Endothelial cell (in vitro differentiated cells): ENCODE data around the gene GPD1. TPM values are rescaled to one million over a fixed set of nuclear protein-coding genes. Genes with fewer than 3 reads are reported as not detected.

Experiments used
- DNase-seq: peaks from one replicate; pipeline ENCODE4 v3.0.0; 2021; ENCODE audit warnings: low spot score
- H3K27ac Mint-ChIP-seq: one replicate; pipeline ENCODE4 v1.8.0; 2021; ENCODE audit warnings: mixed read lengths, inconsistent platforms; ENCODE audit not compliant: unreplicated experiment
- H3K27me3 Mint-ChIP-seq: one replicate; pipeline ENCODE4 v1.8.0; 2021; ENCODE audit warnings: mild to moderate bottlenecking, moderate library complexity, mixed read lengths, inconsistent platforms; ENCODE audit not compliant: unreplicated experiment
- H3K36me3 Mint-ChIP-seq: one replicate; pipeline ENCODE4 v1.8.0; 2021; ENCODE audit warnings: mild to moderate bottlenecking, low read depth, mixed read lengths, inconsistent platforms; ENCODE audit not compliant: unreplicated experiment
- H3K4me1 Mint-ChIP-seq: one replicate; pipeline ENCODE4 v1.8.0; 2021; ENCODE audit warnings: mild to moderate bottlenecking, mixed read lengths, inconsistent platforms; ENCODE audit not compliant: unreplicated experiment
- H3K4me3 Mint-ChIP-seq: one replicate; pipeline ENCODE4 v1.8.0; 2021; ENCODE audit warnings: mild to moderate bottlenecking, mixed read lengths, inconsistent platforms; ENCODE audit not compliant: unreplicated experiment
- H3K9me3 Mint-ChIP-seq: one replicate; pipeline ENCODE4 v1.8.0; 2021; ENCODE audit warnings: mixed read lengths, inconsistent platforms; ENCODE audit not compliant: unreplicated experiment
- total RNA-seq: library from RNA; stranded (reverse); fragmentation: NEBNext Ultra II Directional; extraction: Animal tissue kit (Norgen Biotek cat#: 25700); gene quantifications from one replicate; pipeline ENCODE4 v1.2.1, GENCODE V29; 2021; ENCODE audit not compliant: unreplicated experiment
- TF ChIP-seq, protein P1 (sequence below): fragments of 200-600 bp; sonication (generic); IDR thresholded peaks from one replicate; pipeline ENCODE4 v1.5.0; 2021; ENCODE audit warnings: antibody characterized with exemption; ENCODE audit not compliant: unreplicated experiment

Gene GPD1
- total RNA-seq, 1 donor from 2014 or later, result not detected

DNA sequence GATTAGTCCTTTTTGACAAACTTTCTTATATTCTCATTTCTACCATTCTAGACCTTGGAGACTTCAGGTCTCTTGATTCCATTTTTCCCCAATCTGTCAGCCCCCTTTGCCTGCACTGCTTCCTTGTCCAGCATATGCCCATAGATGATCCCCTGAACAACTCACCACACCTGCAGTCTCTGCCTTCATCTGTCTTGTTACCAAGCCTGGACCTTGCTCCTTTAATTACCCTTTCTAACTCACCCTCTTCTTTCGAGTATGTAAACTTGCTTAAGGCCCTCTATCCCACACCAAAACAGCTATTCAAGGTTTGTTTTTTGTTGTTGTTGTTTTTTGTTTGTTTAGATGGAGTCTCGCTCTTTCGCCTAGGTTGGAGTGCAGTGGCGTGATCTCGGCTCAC, 17.8 kb downstream of the GPD1 start:
- H3K36me3 Mint-ChIP-seq, result peaks cover 14% of the 10 kb centered on the region
- no peak overlapping the region for H3K27ac Mint-ChIP-seq
- H3K27me3 Mint-ChIP-seq, result peaks cover 2% of the 10 kb centered on the region
- peaks cover 20% of the 10 kb centered on the region for H3K4me1 Mint-ChIP-seq
- no peak for DNase-seq
- no peaks in the 10 kb centered on the region for H3K9me3 Mint-ChIP-seq
- peak overlapping the region; percentile 53 for H3K4me3 Mint-ChIP-seq
- TF ChIP-seq, protein P1, sequence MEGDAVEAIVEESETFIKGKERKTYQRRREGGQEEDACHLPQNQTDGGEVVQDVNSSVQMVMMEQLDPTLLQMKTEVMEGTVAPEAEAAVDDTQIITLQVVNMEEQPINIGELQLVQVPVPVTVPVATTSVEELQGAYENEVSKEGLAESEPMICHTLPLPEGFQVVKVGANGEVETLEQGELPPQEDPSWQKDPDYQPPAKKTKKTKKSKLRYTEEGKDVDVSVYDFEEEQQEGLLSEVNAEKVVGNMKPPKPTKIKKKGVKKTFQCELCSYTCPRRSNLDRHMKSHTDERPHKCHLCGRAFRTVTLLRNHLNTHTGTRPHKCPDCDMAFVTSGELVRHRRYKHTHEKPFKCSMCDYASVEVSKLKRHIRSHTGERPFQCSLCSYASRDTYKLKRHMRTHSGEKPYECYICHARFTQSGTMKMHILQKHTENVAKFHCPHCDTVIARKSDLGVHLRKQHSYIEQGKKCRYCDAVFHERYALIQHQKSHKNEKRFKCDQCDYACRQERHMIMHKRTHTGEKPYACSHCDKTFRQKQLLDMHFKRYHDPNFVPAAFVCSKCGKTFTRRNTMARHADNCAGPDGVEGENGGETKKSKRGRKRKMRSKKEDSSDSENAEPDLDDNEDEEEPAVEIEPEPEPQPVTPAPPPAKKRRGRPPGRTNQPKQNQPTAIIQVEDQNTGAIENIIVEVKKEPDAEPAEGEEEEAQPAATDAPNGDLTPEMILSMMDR, result no peak

DNA sequence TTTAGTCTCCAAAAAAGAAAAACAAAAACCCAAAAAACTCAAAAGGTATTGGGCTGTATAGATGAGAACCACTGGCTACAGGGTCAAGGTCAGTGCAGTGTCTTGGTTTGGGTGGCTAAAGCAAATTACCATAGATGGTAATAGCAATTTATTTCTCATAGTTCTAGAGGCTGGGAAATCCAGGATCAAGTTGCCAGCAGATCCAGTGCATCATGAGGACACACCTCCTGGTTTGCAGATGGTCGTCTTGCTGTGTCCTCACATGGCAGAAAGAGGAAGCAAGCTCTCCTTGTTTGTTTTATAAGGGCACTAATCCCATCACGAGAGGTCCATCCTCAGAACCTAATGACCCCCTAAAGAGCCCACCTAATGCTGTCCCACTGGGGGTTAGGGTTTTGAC, 19.4 kb downstream of the GPD1 start:
- TF ChIP-seq, protein P1, result no peak
- peaks cover 14% of the 10 kb centered on the region for H3K36me3 Mint-ChIP-seq
- no peak for DNase-seq
- H3K27me3 Mint-ChIP-seq, result peaks cover 2% of the 10 kb centered on the region
- peak overlapping the region; percentile 9 for H3K27ac Mint-ChIP-seq
- H3K4me1 Mint-ChIP-seq, result peaks cover 20% of the 10 kb centered on the region
- no peak overlapping the region for H3K4me3 Mint-ChIP-seq
- no peaks in the 10 kb centered on the region for H3K9me3 Mint-ChIP-seq

DNA sequence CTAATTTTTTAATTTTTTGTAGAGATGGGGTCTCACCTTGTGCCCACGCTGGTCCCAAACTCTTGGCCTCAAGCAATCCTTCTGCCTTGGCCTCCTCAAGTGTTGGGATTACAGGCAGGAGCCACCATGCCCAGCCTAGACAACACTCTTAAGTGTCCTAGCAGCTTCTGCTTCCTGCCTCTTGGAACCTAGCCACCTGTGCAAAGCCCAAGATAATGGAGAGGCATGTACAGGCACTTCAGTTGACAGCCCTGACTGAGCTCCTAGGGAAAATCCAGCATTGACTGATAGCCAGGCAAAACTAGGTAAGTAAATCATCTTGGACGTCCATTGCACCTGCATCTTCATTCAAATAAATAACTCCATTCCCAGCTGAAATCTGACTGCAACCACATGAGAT, 23.7 kb downstream of the GPD1 start:
- no peaks in the 10 kb centered on the region for H3K9me3 Mint-ChIP-seq
- H3K27me3 Mint-ChIP-seq, result peaks cover 2% of the 10 kb centered on the region
- no peak for DNase-seq
- no peak overlapping the region for H3K27ac Mint-ChIP-seq
- no peak overlapping the region for H3K4me3 Mint-ChIP-seq
- peaks cover 20% of the 10 kb centered on the region for H3K4me1 Mint-ChIP-seq
- peaks cover 12% of the 10 kb centered on the region for H3K36me3 Mint-ChIP-seq
- TF ChIP-seq, protein P1, result no peak

DNA sequence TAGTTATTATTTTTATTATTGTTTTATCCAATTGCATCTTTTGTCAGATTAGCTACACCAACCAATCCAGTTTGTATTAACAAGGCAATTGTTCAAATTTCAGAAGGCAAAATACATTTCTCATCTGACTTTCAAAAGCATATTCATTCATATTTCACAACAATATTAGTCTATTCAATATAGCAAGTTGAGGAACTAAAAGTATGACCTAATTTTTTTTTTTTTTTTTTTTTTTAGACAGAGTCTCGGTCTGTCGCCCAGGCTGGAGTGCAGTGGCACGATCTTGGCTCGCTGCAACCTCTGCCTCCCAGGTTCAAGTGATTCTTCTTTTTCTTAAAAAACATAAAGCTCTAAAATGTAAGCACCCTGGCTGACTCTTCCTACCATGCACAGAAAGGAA, 25.5 kb downstream of the GPD1 start:
- Mint-ChIP-seq H3K4me3 (no peak overlapping the region), H3K4me1 (peaks cover 18% of the 10 kb centered on the region), H3K9me3 (no peaks in the 10 kb centered on the region), H3K27ac (no peak overlapping the region), H3K27me3 (no peaks in the 10 kb centered on the region), H3K36me3 (peaks cover 10% of the 10 kb centered on the region)
- TF ChIP-seq, protein P1, result no peak
- no peak for DNase-seq

DNA sequence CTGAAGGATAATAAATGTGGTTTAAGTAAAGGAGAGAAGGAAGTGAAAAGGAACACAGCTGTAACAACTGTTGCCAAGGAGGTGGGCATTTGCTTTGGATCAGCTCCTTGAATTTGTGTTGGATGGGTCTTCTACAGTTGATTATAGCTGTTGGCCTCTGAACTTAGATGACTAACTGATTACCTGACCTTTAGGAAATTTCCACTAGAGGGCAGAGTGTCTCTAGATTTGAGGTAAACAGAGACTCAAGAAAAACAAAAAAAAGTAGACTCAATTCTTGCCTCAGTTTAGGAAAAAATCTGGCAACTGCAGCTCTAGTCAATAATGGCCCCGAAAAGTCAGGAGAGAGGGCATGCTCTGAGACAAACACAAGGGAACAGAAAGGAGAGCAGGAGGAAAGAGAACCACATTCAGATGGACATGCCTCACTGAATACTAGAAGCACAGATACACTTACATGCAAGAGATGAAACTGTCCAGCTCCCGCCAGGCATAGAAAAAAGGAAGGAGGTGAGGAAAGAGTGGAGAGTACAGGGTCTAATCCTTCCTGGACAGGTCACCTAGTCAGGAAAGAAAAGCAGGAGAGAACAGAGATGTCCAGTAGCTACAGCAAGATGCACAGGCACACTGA, 28.8 kb downstream of the GPD1 start:
- no peak overlapping the region for H3K27ac Mint-ChIP-seq
- H3K36me3 Mint-ChIP-seq, result peaks cover 25% of the 10 kb centered on the region
- H3K9me3 Mint-ChIP-seq, result no peaks in the 10 kb centered on the region
- DNase-seq, result no peak
- H3K4me3 Mint-ChIP-seq, result no peak overlapping the region
- TF ChIP-seq, protein P1, result peak; percentile 74
- H3K4me1 Mint-ChIP-seq, result peaks cover 15% of the 10 kb centered on the region
- peaks cover 2% of the 10 kb centered on the region for H3K27me3 Mint-ChIP-seq
